ENCODE results near the gene CD248. TPM values are rescaled to one million over a fixed set of nuclear protein-coding genes. Genes with fewer than 3 reads are reported as not detected.

The CD248 gene
- total and polyA plus RNA-seq, 2 experiments from 2014 or later: 2.4 to 3.8 TPM

DNA sequence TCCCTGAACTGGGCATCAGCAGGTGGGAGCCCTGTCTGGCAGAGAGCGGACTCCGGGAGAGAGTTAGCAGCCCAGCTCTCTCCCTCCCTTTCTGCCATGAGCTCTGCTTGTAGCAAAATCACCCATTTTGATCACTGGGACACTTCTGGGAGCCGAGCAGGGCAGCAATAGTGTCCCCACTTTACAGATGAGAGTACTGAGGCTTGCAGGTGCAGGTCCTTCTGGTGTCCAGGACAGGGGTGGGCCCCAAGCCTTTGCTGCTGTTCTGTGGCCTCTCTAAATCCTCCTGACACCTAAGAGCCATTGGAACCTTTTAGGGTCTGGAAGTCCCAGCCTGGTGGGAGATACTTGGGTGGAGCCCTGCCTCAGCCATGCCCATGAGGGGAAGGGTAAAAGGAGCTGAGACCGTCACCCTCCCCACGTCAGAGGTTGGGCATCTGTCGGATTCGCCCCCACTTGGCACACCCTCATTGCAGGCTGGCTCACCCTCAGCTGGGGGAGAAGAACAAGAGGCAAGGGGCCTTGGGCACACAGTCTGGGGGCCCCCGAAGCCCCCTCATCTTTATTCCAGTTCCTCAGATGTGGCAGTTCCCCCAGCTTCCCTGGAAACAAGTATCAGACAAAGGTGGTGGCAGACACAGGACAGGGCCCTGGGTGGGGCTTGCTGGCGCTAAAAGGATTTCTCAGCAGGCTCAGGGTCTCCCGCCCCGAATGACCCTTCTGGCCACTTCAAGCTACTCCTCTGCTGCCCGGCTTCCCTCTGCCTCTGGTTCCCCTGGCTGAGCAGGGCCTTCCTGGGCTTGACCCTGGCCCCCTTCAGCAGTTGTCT lies 14.9 kb upstream of the CD248 start:
- Mint-ChIP-seq H3K4me3 (no peak overlapping the region), H3K27me3 (ENCODE audit: insufficient read depth, low read depth, poor library complexity) (peaks cover 22% of the 10 kb centered on the region), H3K27ac (no peak overlapping the region), H3K36me3 (ENCODE audit: low read depth) (no peaks in the 10 kb centered on the region), H3K9me3 (no peaks in the 10 kb centered on the region), H3K4me1 (peaks cover 27% of the 10 kb centered on the region)
- peaks cover 16% of the 10 kb centered on the region; the same call in 1 of the 2 replicates for H3K4me1 ChIP-seq (ENCODE audit: insufficient read depth)
- H3F3A ChIP-seq (replicated peaks; ENCODE audit: low read depth): 0 out of 2 replicates have a peak, but pooled peaks cover 3% of the 10 kb centered on the region
- H3K4me2 ChIP-seq: no peak overlapping the region
- no peaks in the 10 kb centered on the region for H3K36me3 ChIP-seq (ENCODE audit: insufficient read depth)
- H3K9me2 ChIP-seq (ENCODE audit: insufficient read depth): no peaks in the 10 kb centered on the region
- H4K20me1 ChIP-seq (replicated peaks; ENCODE audit: insufficient read depth): no peaks in the 10 kb centered on the region
- H3K79me2 ChIP-seq (replicated peaks; ENCODE audit: insufficient read depth): no peaks in the 10 kb centered on the region
- DNase-seq (ENCODE audit: low spot score) (no peak), ATAC-seq (no peak)
- H3K27ac ChIP-seq (ENCODE audit: low read depth): no peak overlapping the region
- H2AFZ ChIP-seq: no peak overlapping the region
- no peak overlapping the region for H3K4me3 ChIP-seq
- H3K27me3 ChIP-seq (ENCODE audit: insufficient read depth): no peaks in the 10 kb centered on the region
- TF ChIP-seq CTCF (conservative IDR thresholded peaks at IDR 0.05; ENCODE audit: low read depth in 2 of 2) (no peak), NANOG (IDR thresholded peaks at IDR 0.05; ENCODE audit: borderline replicate concordance) (no peak), EZH2 (IDR thresholded peaks at IDR 0.05; ENCODE audit: low read depth, unreplicated experiment) (no peak), EZH2phosphoT487 (IDR thresholded peaks at IDR 0.05; ENCODE audit: unreplicated experiment) (no peak), ZNF114 (CRISPR knock-in tag; IDR thresholded peaks at IDR 0.05) (no peak), STAT1 (IDR thresholded peaks at IDR 0.05; ENCODE audit: unreplicated experiment) (no peak), POLR2AphosphoS5 (IDR thresholded peaks at IDR 0.05; ENCODE audit: low read depth) (no peak), JUNB (IDR thresholded peaks at IDR 0.05; ENCODE audit: unreplicated experiment) (no peak), ZNF331 (CRISPR knock-in tag; IDR thresholded peaks at IDR 0.05; ENCODE audit: low read depth) (no peak), CREB1 (CRISPR knock-in tag; IDR thresholded peaks at IDR 0.05; ENCODE audit: low read depth) (no peak)
- TF ChIP-seq, protein P1, sequence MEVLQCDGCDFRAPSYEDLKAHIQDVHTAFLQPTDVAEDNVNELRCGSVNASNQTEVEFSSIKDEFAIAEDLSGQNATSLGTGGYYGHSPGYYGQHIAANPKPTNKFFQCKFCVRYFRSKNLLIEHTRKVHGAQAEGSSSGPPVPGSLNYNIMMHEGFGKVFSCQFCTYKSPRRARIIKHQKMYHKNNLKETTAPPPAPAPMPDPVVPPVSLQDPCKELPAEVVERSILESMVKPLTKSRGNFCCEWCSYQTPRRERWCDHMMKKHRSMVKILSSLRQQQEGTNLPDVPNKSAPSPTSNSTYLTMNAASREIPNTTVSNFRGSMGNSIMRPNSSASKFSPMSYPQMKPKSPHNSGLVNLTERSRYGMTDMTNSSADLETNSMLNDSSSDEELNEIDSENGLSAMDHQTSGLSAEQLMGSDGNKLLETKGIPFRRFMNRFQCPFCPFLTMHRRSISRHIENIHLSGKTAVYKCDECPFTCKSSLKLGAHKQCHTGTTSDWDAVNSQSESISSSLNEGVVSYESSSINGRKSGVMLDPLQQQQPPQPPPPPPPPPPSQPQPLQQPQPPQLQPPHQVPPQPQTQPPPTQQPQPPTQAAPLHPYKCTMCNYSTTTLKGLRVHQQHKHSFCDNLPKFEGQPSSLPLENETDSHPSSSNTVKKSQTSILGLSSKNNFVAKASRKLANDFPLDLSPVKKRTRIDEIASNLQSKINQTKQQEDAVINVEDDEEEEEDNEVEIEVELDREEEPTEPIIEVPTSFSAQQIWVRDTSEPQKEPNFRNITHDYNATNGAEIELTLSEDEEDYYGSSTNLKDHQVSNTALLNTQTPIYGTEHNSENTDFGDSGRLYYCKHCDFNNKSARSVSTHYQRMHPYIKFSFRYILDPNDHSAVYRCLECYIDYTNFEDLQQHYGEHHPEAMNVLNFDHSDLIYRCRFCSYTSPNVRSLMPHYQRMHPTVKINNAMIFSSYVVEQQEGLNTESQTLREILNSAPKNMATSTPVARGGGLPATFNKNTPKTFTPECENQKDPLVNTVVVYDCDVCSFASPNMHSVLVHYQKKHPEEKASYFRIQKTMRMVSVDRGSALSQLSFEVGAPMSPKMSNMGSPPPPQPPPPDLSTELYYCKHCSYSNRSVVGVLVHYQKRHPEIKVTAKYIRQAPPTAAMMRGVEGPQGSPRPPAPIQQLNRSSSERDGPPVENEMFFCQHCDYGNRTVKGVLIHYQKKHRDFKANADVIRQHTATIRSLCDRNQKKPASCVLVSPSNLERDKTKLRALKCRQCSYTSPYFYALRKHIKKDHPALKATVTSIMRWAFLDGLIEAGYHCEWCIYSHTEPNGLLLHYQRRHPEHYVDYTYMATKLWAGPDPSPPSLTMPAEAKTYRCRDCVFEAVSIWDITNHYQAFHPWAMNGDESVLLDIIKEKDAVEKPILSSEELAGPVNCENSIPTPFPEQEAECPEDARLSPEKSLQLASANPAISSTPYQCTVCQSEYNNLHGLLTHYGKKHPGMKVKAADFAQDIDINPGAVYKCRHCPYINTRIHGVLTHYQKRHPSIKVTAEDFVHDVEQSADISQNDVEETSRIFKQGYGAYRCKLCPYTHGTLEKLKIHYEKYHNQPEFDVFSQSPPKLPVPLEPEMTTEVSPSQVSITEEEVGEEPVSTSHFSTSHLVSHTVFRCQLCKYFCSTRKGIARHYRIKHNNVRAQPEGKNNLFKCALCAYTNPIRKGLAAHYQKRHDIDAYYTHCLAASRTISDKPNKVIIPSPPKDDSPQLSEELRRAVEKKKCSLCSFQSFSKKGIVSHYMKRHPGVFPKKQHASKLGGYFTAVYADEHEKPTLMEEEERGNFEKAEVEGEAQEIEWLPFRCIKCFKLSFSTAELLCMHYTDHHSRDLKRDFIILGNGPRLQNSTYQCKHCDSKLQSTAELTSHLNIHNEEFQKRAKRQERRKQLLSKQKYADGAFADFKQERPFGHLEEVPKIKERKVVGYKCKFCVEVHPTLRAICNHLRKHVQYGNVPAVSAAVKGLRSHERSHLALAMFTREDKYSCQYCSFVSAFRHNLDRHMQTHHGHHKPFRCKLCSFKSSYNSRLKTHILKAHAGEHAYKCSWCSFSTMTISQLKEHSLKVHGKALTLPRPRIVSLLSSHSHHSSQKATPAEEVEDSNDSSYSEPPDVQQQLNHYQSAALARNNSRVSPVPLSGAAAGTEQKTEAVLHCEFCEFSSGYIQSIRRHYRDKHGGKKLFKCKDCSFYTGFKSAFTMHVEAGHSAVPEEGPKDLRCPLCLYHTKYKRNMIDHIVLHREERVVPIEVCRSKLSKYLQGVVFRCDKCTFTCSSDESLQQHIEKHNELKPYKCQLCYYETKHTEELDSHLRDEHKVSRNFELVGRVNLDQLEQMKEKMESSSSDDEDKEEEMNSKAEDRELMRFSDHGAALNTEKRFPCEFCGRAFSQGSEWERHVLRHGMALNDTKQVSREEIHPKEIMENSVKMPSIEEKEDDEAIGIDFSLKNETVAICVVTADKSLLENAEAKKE (CRISPR knock-in tag; IDR thresholded peaks at IDR 0.05): no peak
